Fibroblast of lung (primary cell): ENCODE results near the gene GRPEL2. TPM values are rescaled to one million over a fixed set of nuclear protein-coding genes. Genes with fewer than 3 reads are reported as not detected.

Experiments used
- DNase-seq, 2 donors: peaks; one replicate each; pipeline versions ENCODE4 v3.0.0 to v3.0.0-alpha.2; 2010; ENCODE audit warnings: low read depth in 2 of 2
- H2AFZ ChIP-seq: 2 replicates; pipeline ENCODE4 v1.5.1; 2012; ENCODE audit warnings: low read length, control low read depth, inconsistent platforms
- H3K27ac ChIP-seq: 2 replicates; pipeline ENCODE4 v1.5.1; 2011; ENCODE audit warnings: low read length, control low read depth; ENCODE audit not compliant: insufficient read depth
- H3K27me3 ChIP-seq: 2 replicates; pipeline ENCODE4 v1.5.1; 2011; ENCODE audit warnings: mild to moderate bottlenecking, low read length; ENCODE audit not compliant: control insufficient read depth, insufficient read depth
- H3K36me3 ChIP-seq: 2 replicates; pipeline ENCODE4 v1.5.1; 2011; ENCODE audit warnings: low read length; ENCODE audit not compliant: control insufficient read depth, insufficient read depth
- H3K4me1 ChIP-seq: 2 replicates; pipeline ENCODE4 v1.5.1; 2011; ENCODE audit warnings: low read length; ENCODE audit not compliant: control insufficient read depth, insufficient read depth; ENCODE audit errors: extremely low read depth
- H3K4me2 ChIP-seq: 2 replicates; pipeline ENCODE4 v1.5.1; 2011; ENCODE audit warnings: low read length, control low read depth; ENCODE audit not compliant: insufficient read depth; ENCODE audit errors: extremely low read depth
- H3K4me3 ChIP-seq, 4 experiments: fragments of 200-600 bp in 1 of 4; sonication (generic) in 1 of 4; replicated peaks in 1 of 4; 2 replicates each; pipeline ENCODE4 v1.5.1; 2011 to 2016; ENCODE audit warnings: low read length in 4 of 4, low read depth in 3 of 4, mild to moderate bottlenecking in 3 of 4, control low read depth in 2 of 4, inconsistent platforms in 1 of 4, mixed read lengths in 1 of 4; ENCODE audit not compliant: insufficient read depth in 1 of 4; ENCODE audit errors: control extremely low read depth in 1 of 4
- H3K79me2 ChIP-seq: 2 replicates; pipeline ENCODE4 v1.5.1; 2012; ENCODE audit warnings: mild to moderate bottlenecking, low read length, inconsistent platforms; ENCODE audit not compliant: control insufficient read depth, insufficient read depth
- H3K9ac ChIP-seq: 2 replicates; pipeline ENCODE4 v1.5.1; 2011; ENCODE audit warnings: mild to moderate bottlenecking, low read length, control low read depth; ENCODE audit not compliant: insufficient read depth
- H3K9me3 ChIP-seq: 2 replicates; pipeline ENCODE4 v1.5.1; 2012; ENCODE audit warnings: low read depth, low read length; ENCODE audit not compliant: control insufficient read depth, insufficient read depth
- H4K20me1 ChIP-seq: 2 replicates; pipeline ENCODE4 v1.5.1; 2011; ENCODE audit warnings: low read length; ENCODE audit not compliant: control insufficient read depth, insufficient read depth; ENCODE audit errors: extremely low read depth
- CTCF ChIP-seq, 2 donors: IDR thresholded peaks in 1 of 2; conservative IDR thresholded peaks in 1 of 2; 1 replicate in 1 of 2; 2 replicates in 1 of 2; pipeline ENCODE4 v1.5.1; 2011 to 2012; ENCODE audit warnings: low read length in 2 of 2, control low read depth in 1 of 2, inconsistent platforms in 1 of 2, low read depth in 1 of 2, mild to moderate bottlenecking in 1 of 2
- EZH2 ChIP-seq: IDR thresholded peaks from 2 replicates; pipeline ENCODE4 v1.5.1; 2012; ENCODE audit warnings: low read length, control low read depth, mild to moderate bottlenecking; ENCODE audit errors: missing control alignments
- polyA plus RNA-seq, 2 donors: library from polyadenylated mRNA; depleted of rRNA in 1 of 2; stranded (reverse) in 1 of 2; unstranded in 1 of 2; fragments of >200 nt; gene quantifications; 2 replicates each; pipeline ENCODE4 v1.2.1, GENCODE V29; 2011 to 2012; ENCODE audit warnings: missing spikeins in 1 of 2
- total RNA-seq: library from RNA; depleted of rRNA; stranded (reverse); fragments of >200 nt; gene quantifications from 2 replicates; pipeline ENCODE4 v1.2.1, GENCODE V29; 2014

The GRPEL2 gene
- total and polyA plus RNA-seq, 2 donors (not counting 1 experiment from before 2014, with no cell fraction given), result 15.3 to 29.6 TPM

DNA sequence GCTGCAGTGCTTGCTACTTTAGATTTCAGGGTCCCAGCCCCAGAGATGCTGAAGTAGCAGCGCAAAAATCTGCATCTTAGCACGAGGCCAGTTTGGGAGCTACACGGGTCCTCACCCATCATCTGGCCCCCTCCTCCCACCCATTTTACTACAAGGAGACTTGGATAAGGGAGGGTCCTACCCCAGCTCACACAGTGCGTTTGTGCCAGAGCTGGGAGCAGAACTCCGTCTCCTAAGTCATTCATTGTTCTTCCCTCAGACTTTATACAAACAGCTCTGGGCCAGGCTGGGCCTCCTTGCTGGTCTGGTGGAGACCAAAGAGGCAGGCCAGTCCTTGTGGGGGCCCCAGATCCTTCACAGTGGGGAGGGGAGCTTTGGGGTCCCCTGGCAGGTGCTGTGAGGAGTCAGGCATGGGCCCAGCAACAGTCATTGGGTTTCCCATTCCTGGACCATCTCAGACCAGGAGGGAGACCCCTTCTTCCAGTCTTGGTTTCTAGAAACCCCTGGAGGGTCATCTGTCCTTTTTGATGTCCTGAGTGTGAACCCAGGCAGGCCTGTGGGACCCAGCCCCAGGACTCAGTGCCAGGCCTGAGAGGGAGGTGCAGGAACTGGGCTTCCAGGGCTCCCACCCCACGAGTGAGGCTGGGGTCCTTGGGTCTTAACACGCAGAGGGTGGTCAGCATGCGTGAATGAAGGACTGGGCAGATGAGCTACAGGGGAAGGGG lies 36.1 kb downstream of the GRPEL2 start:
- Histone ChIP-seq H3K27me3 (no peaks in the 10 kb centered on the region), H3K79me2 (no peaks in the 10 kb centered on the region), H4K20me1 (no peaks in the 10 kb centered on the region), H3K4me2 (no peak overlapping the region), H2AFZ (no peak overlapping the region), H3K9me3 (no peaks in the 10 kb centered on the region), H3K9ac (no peak overlapping the region), H3K36me3 (no peaks in the 10 kb centered on the region), H3K27ac (no peak overlapping the region), H3K4me3 (no peak overlapping the region), H3K4me1 (peaks cover 30% of the 10 kb centered on the region)
- no peak for TF ChIP-seq CTCF (conservative IDR thresholded peaks at IDR 0.05 in 1 of 2, IDR thresholded peaks at IDR 0.05 in 1 of 2; ENCODE audit: low read depth in 1 of 2, low read length in 2 of 2)
- no peak for TF ChIP-seq EZH2
- no peak for DNase-seq

GRCh38 chr5:149381986-149382338 lies 36.7 kb downstream of the GRPEL2 start:
- no peaks in the 10 kb centered on the region for H3K27me3 ChIP-seq
- H4K20me1 ChIP-seq, result no peaks in the 10 kb centered on the region
- no peak overlapping the region for H3K4me2 ChIP-seq
- no peak overlapping the region for H2AFZ ChIP-seq
- TF ChIP-seq EZH2 (no peak), CTCF (conservative IDR thresholded peaks at IDR 0.05 in 1 of 2, IDR thresholded peaks at IDR 0.05 in 1 of 2; ENCODE audit: low read depth in 1 of 2, low read length in 2 of 2) (peak; percentile 78 to 95)
- no peak overlapping the region for H3K4me3 ChIP-seq
- H3K79me2 ChIP-seq, result no peaks in the 10 kb centered on the region
- H3K27ac ChIP-seq, result peak overlapping the region; percentile 6
- peaks cover 31% of the 10 kb centered on the region for H3K4me1 ChIP-seq
- no peaks in the 10 kb centered on the region for H3K9me3 ChIP-seq
- H3K9ac ChIP-seq, result no peak overlapping the region
- no peaks in the 10 kb centered on the region for H3K36me3 ChIP-seq
- DNase-seq, result peak; percentile 52 to 75

GRCh38 chr5:149382517-149383220 lies 37.4 kb downstream of the GRPEL2 start:
- H3K27ac ChIP-seq, result peak overlapping the region; percentile 6
- TF ChIP-seq EZH2 (no peak), CTCF (conservative IDR thresholded peaks at IDR 0.05 in 1 of 2, IDR thresholded peaks at IDR 0.05 in 1 of 2; ENCODE audit: low read depth in 1 of 2, low read length in 2 of 2) (no peak)
- H4K20me1 ChIP-seq, result no peaks in the 10 kb centered on the region
- H3K79me2 ChIP-seq, result no peaks in the 10 kb centered on the region
- no peak overlapping the region for H3K9ac ChIP-seq
- no peak overlapping the region for H3K4me2 ChIP-seq
- H3K27me3 ChIP-seq, result no peaks in the 10 kb centered on the region
- peaks cover 31% of the 10 kb centered on the region for H3K4me1 ChIP-seq
- H3K4me3 ChIP-seq, result no peak overlapping the region
- no peak for DNase-seq
- no peaks in the 10 kb centered on the region for H3K9me3 ChIP-seq
- H2AFZ ChIP-seq, result no peak overlapping the region
- H3K36me3 ChIP-seq, result no peaks in the 10 kb centered on the region
